Astrocyte (in vitro differentiated cells and primary cell): ENCODE results near the gene HSF2. TPM values are rescaled to one million over a fixed set of nuclear protein-coding genes. Genes with fewer than 3 reads are reported as not detected.

Source experiments
- DNase-seq: peaks from one replicate; pipeline ENCODE4 v3.0.0-alpha.2; 2010; ENCODE audit warnings: low read depth
- FAIRE-seq: peaks from 2 replicates; lab custom pipeline; 2011; peaks lifted over from hg19 to GRCh38; lab: Jason Lieb, UNC
- H2AFZ ChIP-seq: 2 replicates; pipeline ENCODE4 v1.6.0; 2012; ENCODE audit warnings: low read depth, low read length, inconsistent platforms
- H3K27ac ChIP-seq: 2 replicates; pipeline ENCODE4 v1.5.1; 2011; ENCODE audit warnings: low read depth, low read length, inconsistent platforms
- H3K27me3 ChIP-seq: 2 replicates; pipeline ENCODE4 v1.6.0; 2011; ENCODE audit warnings: low read length, inconsistent platforms; ENCODE audit not compliant: insufficient read depth
- H3K36me3 ChIP-seq: 2 replicates; pipeline ENCODE4 v1.5.1; 2011; ENCODE audit warnings: low read length, inconsistent platforms; ENCODE audit not compliant: insufficient read depth
- H3K4me1 ChIP-seq: 2 replicates; pipeline ENCODE4 v1.5.1; 2011; ENCODE audit warnings: low read length, inconsistent platforms; ENCODE audit not compliant: insufficient read depth
- H3K4me2 ChIP-seq: 2 replicates; pipeline ENCODE4 v1.6.0; 2012; ENCODE audit warnings: low read length, inconsistent platforms
- H3K4me3 ChIP-seq: 2 replicates; pipeline ENCODE4 v1.5.1; 2011; ENCODE audit warnings: low read depth, mild to moderate bottlenecking, low read length, inconsistent platforms; ENCODE audit not compliant: insufficient read depth
- H3K79me2 ChIP-seq: 2 replicates; pipeline ENCODE4 v1.6.0; 2012; ENCODE audit warnings: mild to moderate bottlenecking, low read length, inconsistent platforms; ENCODE audit not compliant: insufficient read depth
- H3K9ac ChIP-seq: 2 replicates; pipeline ENCODE4 v1.6.0; 2012; ENCODE audit warnings: mild to moderate bottlenecking, low read length, inconsistent platforms
- H3K9me3 ChIP-seq: 2 replicates; pipeline ENCODE4 v1.5.1; 2012; ENCODE audit warnings: low read depth, mild to moderate bottlenecking, low read length, inconsistent platforms; ENCODE audit not compliant: insufficient read depth
- H4K20me1 ChIP-seq: 2 replicates; pipeline ENCODE4 v1.6.0; 2012; ENCODE audit warnings: low read length, inconsistent platforms; ENCODE audit not compliant: insufficient read depth
- H3K27ac Mint-ChIP-seq: one replicate; pipeline ENCODE4 v1.8.0; 2021; ENCODE audit warnings: mild to moderate bottlenecking, mixed read lengths; ENCODE audit not compliant: unreplicated experiment
- H3K27me3 Mint-ChIP-seq: one replicate; pipeline ENCODE4 v1.8.0; 2021; ENCODE audit warnings: low read depth, mixed read lengths; ENCODE audit not compliant: unreplicated experiment
- H3K36me3 Mint-ChIP-seq: one replicate; pipeline ENCODE4 v1.8.0; 2021; ENCODE audit warnings: low read depth, mixed read lengths; ENCODE audit not compliant: unreplicated experiment
- H3K4me1 Mint-ChIP-seq: one replicate; pipeline ENCODE4 v1.8.0; 2021; ENCODE audit warnings: low read depth, mixed read lengths; ENCODE audit not compliant: unreplicated experiment
- H3K4me3 Mint-ChIP-seq: one replicate; pipeline ENCODE4 v1.8.0; 2021; ENCODE audit warnings: mild to moderate bottlenecking, moderate library complexity, mixed read lengths; ENCODE audit not compliant: unreplicated experiment
- H3K9me3 Mint-ChIP-seq: one replicate; pipeline ENCODE4 v1.8.0; 2021; ENCODE audit warnings: mild to moderate bottlenecking, mixed read lengths; ENCODE audit not compliant: unreplicated experiment
- CTCF ChIP-seq: IDR thresholded peaks from 2 replicates; pipeline ENCODE4 v1.5.1; 2011; ENCODE audit warnings: low read depth, mild to moderate bottlenecking, inconsistent platforms, low read length, moderate library complexity; ENCODE audit not compliant: insufficient read depth
- EZH2 ChIP-seq: IDR thresholded peaks from 2 replicates; pipeline ENCODE4 v1.6.1; 2012; ENCODE audit warnings: mild to moderate bottlenecking, low read length, inconsistent platforms; ENCODE audit not compliant: insufficient read depth
- total RNA-seq: library from RNA; stranded (reverse); gene quantifications from 2 replicates; pipeline ENCODE4 v1.2.1, GENCODE V29; 2021

HSF2 gene
- total RNA-seq, 1 donor from 2014 or later = 9.2 TPM

- Histone ChIP-seq H2AFZ (no peak overlapping the region), H4K20me1 (no peaks in the 10 kb centered on the region), H3K4me2 (no peak overlapping the region), H3K9me3 (no peaks in the 10 kb centered on the region), H3K4me3 (no peak overlapping the region), H3K4me1 (no peaks in the 10 kb centered on the region), H3K27me3 (no peaks in the 10 kb centered on the region), H3K79me2 (no peaks in the 10 kb centered on the region), H3K36me3 (no peaks in the 10 kb centered on the region), H3K9ac (no peak overlapping the region), H3K27ac (no peak overlapping the region)
- no peaks in the 10 kb centered on the region for H3K9me3 Mint-ChIP-seq
- H3K36me3 Mint-ChIP-seq = no peaks in the 10 kb centered on the region
- no peak overlapping the region for H3K4me3 Mint-ChIP-seq
- FAIRE-seq (no peak), DNase-seq (no peak)
- H3K4me1 Mint-ChIP-seq = no peaks in the 10 kb centered on the region
- no peak for TF ChIP-seq CTCF
- no peak for TF ChIP-seq EZH2
- H3K27me3 Mint-ChIP-seq = peaks cover 7% of the 10 kb centered on the region
- no peak overlapping the region for H3K27ac Mint-ChIP-seq
These were observed 6.7 kb upstream of the HSF2 start for GRCh38 chr6:122392564-122393350.

GRCh38 chr6:122393351-122393896 lies 6.0 kb upstream of the HSF2 start:
- Histone ChIP-seq H3K4me1 (no peaks in the 10 kb centered on the region), H3K4me2 (no peak overlapping the region), H4K20me1 (no peaks in the 10 kb centered on the region), H3K9me3 (no peaks in the 10 kb centered on the region), H3K4me3 (no peak overlapping the region), H3K9ac (no peak overlapping the region), H3K27ac (no peak overlapping the region), H3K27me3 (no peaks in the 10 kb centered on the region), H2AFZ (no peak overlapping the region), H3K79me2 (no peaks in the 10 kb centered on the region), H3K36me3 (no peaks in the 10 kb centered on the region)
- Mint-ChIP-seq H3K27ac (no peak overlapping the region), H3K4me3 (no peak overlapping the region), H3K9me3 (no peaks in the 10 kb centered on the region), H3K4me1 (no peaks in the 10 kb centered on the region), H3K27me3 (peaks cover 7% of the 10 kb centered on the region), H3K36me3 (no peaks in the 10 kb centered on the region)
- TF ChIP-seq EZH2 = no peak
- no peak for TF ChIP-seq CTCF
- no peak for DNase-seq
- FAIRE-seq = no peak

- H3K27me3 ChIP-seq = no peaks in the 10 kb centered on the region
- TF ChIP-seq EZH2 (no peak), CTCF (no peak)
- Mint-ChIP-seq H3K4me1 (no peaks in the 10 kb centered on the region), H3K36me3 (no peaks in the 10 kb centered on the region), H3K9me3 (no peaks in the 10 kb centered on the region), H3K27ac (no peak overlapping the region), H3K4me3 (no peak overlapping the region), H3K27me3 (peaks cover 7% of the 10 kb centered on the region)
- H4K20me1 ChIP-seq = no peaks in the 10 kb centered on the region
- H3K4me2 ChIP-seq = no peak overlapping the region
- H3K9me3 ChIP-seq = no peaks in the 10 kb centered on the region
- no peaks in the 10 kb centered on the region for H3K36me3 ChIP-seq
- no peak overlapping the region for H3K27ac ChIP-seq
- H3K79me2 ChIP-seq = no peaks in the 10 kb centered on the region
- FAIRE-seq = no peak
- no peak overlapping the region for H2AFZ ChIP-seq
- DNase-seq = no peak
- H3K9ac ChIP-seq = no peak overlapping the region
- H3K4me1 ChIP-seq = peaks cover 6% of the 10 kb centered on the region
- H3K4me3 ChIP-seq = no peak overlapping the region
These were observed 5.4 kb upstream of the HSF2 start for GRCh38 chr6:122394016-122394415.
